GM19438 (cell line): ENCODE measurements around the gene NAALADL2.
"Not testable (repeated sequence)": the region's sequence is repeated elsewhere in the genome, so short reads cannot be mapped to it uniquely, and the experiment has no call there.

ENCODE experiments used
- ATAC-seq: cut with Tn5 transposase; IDR thresholded peaks from one replicate; pipeline ENCODE4 v1.9.1; 2021; ENCODE audit warnings: low read depth; ENCODE audit not compliant: unreplicated experiment

NAALADL2 gene

DNA sequence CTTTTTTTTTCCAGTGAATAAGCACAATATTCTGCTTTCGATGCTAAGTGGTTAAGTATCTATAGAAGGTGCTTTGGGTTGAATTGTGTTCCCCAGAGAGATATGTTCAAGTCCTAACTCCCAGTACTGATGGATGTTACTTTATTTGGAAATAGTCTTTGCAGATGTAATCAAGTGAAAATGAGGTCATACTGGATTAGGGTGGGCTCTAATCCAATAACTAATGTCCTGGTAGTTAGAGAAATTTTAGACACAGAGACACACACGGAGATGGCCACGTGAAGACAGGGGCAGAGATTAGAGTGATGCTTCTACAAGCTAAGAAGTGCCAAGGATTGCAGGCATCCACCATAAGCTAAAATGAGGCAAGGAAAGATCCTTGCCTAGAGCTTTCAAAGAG is 662.3 kb downstream of the NAALADL2 start:
- no peak for ATAC-seq

DNA sequence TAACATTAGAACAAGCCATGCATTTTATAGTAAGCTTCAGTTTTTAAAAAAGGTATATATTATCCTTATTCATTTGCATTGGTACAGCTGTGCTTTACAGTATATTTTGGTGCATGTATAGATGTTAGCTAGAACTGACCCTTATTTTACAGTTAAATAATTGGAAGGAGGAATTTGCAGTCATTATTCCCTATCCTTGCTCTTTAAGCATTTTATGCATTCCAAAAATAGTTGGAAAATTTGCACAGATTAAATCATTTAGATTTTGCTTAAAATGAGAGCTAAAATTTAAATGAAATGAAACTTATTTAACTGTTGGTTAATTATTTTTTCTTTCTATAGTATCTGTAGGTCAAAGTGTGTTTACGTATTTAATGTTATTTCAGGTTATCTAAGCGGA is 667.1 kb downstream of the NAALADL2 start:
- ATAC-seq = no peak

DNA sequence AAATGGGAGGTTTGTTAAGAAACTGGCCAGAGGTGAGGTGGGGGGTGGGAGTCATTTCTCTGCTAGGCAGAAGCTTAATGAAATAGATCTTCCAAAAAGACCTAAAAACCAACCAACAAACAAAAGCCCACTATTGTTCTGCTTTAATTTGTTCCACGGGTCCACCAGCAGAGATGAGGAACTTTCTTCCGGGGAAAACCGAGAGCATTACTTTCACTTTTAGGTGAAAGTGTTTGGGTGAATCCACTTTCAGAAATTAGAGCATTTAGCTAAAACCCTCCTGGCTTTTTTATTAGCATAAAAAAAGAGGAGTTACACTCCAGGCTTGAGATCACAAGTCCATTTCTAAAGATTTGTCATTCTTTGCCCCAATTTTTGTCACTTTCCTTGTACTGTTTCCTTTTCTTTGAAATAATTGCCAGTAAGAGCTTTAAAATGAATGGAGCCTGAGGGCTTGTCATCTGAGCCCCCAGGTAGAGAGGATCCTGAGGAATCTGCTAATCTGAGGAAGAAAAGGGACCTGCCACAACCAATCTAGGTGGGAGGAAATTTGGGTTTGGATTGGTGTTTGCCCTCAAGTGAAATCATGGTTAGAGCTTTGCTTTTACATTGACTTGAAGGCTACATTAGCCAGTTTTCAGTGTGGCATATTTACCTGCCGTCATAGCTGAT is 667.6 kb downstream of the NAALADL2 start:
- no peak for ATAC-seq

DNA sequence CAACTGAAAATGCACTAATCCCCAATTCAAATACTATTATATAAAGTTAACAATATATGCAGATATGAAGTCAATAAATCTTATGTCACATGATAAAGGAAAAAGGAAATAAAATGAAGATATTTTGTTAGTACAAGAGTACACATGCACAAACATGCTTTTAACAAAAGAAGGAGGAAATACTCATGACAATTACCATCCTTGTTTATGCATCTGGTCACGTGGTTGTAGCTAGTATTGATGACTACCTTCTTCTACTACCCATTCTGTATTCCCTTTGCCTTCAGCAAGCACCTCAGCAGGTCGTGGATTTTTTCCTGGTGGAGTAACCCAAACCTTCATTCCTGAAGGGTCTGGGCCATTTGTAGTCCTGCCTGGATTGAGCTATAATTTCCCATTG is 669.6 kb downstream of the NAALADL2 start:
- not testable (repeated sequence) for ATAC-seq

DNA sequence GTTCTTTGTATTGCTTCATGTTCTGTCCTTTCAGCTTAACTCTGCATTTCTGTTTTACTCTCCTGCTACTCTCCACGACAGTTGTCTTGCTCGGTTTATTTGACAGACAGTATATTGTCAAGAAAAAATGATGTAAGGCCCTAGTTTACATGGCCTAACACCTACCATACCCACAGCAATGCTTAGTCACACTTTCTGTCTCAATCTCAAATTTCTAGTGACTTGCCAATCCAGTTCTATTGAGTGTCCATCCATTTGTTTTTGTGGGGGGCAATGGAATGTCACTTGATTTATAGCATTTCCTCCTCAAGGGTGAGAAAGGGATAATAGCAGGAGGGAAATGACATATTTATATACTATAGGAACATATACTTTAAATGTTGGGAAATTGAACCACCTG is 676.2 kb downstream of the NAALADL2 start:
- no peak for ATAC-seq

DNA sequence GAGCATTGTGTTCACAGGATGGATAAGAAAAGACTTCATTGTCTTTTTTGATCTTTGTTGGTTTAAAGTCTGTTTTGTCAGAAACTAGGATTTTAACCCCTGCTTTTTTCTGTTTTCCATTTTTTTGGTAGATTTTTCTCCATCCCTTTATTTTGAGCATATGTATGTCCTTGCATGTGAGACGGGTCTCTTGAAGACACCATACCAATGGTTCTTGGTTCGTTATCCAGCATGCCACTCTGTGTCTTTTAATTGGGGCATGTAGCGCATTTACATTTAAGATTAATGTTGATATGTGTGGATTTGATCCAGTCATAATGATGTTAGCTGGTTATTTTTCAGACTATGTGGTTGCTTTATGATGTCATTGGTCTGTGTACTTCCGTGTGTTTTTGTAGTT is 687.0 kb downstream of the NAALADL2 start:
- no peak for ATAC-seq

DNA sequence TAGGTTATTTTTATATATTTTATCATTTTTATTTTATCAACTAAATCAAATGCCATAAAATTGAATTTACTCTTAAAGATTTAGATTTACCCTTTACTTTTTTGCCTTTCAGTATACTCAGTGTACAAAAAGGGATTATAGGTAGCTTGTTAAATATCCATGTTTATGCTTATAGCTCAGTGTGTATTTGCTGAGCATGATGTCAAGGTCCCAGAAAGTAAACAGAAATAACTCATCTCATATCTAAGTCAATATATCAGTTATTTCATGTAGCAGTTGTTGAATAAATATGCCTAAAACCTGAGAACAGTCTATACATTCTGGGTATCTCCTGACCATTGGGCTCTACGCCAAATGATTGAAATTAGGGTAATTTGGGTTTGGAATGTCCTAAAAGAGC is 693.8 kb downstream of the NAALADL2 start:
- ATAC-seq = no peak

DNA sequence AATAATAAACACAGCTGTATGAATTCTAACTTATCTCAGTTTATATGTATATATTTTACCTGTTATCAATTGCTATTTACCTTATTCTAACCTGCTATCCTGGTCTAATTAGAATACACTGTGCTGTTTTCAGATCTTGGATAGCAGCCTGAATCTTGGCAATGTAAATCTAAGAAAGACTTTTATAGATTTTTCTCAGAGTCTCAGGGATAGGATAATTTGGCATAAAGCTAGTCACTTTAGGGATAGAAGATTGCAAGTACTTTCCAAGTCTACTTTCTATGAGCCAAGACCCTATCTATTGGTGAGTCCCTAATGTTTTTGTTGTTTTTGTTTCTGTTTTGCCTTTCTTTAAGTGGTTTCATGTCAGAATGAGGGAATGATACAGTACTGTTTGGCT is 695.7 kb downstream of the NAALADL2 start:
- ATAC-seq = no peak

DNA sequence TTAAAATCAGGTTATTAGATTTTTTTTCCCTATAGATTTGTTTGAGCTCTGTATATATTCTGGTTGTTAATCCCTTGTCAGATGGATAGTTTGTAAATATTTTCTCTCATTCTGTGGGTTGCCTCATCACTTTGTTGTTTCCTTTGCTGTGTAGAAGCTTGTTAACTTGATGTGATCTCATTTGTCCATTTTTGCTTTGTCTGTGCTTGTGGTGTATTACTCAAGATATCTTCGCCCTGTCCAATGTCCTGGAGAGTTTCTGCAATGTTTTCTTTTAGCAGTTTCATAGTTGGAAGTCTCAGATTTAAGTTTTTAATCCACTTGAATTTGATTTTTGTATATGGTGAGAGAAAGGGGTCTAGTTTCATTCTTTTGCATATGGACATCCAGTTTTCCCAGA is 699.1 kb downstream of the NAALADL2 start:
- ATAC-seq = no peak

DNA sequence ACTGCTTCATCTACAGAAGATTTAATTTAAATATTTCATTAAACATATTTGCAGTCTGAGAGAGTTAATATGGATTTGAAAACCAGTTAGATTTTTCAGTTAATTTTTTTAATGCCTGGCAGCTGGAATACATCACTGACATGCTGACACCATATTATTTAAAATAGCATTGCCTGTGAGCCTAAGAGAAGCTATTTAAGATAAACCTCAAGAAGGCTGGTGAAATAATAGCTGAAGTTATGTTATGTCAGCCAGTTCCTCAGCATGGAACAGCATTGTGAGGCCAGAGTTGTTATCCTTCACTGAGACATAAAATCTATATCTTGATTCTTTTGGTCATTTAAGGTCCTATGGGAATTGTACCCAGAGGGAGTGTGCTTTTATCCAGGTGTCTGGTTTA is 705.2 kb downstream of the NAALADL2 start:
- no peak for ATAC-seq

DNA sequence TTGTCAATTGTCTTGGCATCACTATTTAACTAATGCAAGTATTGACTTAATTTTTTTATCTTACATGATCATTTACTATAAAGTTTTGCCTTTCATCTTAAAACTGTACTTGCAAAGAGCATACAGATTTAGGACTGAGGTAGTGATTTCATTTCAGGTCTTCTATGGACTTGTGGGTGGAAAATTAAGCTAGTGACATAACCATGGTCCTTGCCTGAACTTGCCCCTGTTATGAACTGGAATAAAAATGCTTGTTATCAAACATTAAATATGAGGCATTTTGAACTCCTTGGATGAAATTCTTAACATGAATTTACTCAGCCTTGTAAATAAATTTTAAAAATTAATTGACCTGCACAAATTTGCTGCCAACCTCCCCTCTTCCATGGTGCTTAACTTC is 712.0 kb downstream of the NAALADL2 start:
- ATAC-seq = no peak

DNA sequence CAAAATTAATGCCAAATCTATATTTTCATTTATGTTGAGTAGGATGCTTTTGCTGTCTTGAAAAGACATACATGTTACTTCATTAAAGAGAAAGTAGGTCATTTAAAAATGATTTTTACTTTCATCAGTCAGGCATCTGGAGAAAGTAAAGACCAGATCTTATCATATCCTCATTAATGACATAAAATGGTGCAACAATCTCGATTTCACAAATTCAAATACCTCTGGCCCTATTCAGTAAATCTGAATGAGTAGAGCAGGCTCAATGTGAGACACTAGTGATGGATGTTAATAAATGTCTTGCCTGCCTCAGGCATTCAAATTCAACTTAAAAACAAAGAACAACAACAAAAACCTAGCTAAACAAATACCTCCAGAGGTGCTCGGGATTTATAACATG is 714.1 kb downstream of the NAALADL2 start:
- no peak for ATAC-seq

DNA sequence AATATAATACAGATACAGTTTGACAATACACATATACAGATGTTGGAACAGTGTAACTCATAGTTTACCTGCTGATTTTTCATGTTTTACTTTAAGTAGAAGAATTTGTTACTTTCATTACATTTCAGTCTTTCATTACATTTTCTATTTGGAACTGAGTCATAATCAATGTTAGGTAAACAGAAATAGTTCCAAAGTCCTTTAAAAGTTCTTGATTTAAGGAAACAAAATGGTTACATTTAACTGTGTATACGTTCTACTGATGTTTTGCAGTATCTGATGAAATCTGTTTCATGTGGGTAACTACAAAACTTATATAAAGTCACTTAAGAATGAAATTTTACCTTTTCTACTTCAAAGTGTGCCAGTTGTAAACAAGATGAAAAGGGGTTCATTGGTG is 721.2 kb downstream of the NAALADL2 start:
- ATAC-seq = no peak

DNA sequence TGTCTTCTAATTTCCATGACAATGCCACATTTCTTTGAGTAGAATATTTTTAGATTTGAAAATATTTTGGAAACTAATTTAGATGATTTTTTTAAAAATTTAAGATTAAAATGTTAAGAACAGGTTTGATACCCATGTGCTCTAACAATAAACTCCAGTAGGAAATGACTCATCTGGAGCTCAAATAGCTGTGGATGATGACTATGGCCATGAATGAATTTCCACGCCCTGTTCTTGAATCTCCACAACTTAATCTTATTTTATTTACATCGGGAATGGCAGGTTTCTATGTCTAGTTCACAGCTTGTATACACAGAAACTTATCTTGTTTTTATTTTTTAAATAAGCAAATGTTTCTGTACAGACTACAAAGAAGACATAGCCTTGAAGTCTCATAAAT is 726.8 kb downstream of the NAALADL2 start:
- ATAC-seq = no peak

DNA sequence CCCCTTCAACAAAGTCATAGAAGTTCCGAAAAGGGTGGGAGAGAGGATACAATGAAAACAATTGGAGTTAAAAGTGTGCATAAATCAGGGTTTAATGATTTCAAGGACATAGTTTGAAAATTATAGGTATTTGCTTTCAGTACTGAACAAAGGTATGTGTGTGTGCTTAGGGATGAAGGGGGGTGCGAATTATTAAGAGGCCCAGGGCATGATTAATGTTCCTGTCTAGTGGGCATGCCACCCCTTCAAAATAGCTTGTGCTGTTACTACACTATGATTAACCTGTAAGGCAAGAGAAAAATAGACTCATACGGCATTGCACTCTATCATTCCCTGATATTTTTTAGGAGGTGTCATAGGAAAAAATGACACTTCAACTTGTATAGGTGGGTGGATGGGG is 731.6 kb downstream of the NAALADL2 start:
- ATAC-seq = no peak

DNA sequence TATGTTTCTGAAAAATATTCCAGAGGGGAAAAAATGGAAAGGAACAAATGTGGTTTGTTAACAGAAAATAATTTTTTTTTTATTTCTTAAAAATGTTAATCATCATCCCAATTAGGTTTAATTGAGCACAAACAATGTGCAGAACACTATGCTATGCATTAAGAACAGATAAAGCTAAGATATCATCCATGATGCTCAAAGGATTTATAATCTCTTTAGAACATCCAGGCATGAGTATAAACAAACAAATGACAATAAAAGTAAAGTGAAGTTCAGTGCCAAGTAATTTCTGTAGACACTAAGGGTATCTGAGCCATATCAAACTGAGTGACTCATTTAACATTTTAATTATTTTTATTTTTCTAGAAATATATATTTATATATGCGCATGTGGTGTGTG is 732.2 kb downstream of the NAALADL2 start:
- no peak for ATAC-seq

DNA sequence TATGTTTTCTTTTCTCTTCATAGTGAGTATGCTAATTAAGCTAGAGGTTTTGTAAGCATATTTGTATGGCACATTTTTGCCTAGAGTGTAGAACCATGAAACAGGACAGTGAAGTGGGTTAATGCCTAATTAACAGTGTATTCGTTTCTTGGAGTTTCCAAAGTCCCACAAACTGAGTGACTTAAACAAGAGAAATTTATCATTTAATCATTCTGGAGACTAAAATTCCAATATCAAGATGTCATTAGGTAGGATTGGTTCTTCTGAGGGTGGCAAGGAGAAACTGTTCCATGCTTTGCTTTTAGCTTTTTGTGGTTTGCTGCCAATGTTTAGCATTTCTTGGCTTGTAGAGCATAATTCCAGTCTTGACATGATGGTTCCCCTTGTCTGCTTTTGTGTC is 734.2 kb downstream of the NAALADL2 start:
- ATAC-seq = no peak

DNA sequence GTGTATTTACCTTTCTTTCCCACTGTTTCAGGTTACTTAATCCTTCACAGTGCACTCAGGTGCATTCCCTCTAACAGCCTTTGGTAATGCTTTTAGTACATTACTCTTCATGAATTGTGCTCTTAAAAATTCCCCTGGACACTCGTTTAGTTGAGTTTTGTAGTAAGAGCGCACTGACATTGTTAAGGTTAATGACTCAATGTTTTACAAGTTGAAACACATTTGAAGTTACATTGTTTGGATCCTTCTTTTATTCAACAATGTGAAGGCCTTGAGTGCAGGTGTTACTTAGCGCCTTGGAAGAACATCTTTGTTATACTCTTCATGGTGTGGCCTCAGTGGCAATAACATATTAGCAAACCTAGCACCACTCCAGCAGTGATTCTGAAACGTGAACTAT is 739.6 kb downstream of the NAALADL2 start:
- no peak for ATAC-seq

DNA sequence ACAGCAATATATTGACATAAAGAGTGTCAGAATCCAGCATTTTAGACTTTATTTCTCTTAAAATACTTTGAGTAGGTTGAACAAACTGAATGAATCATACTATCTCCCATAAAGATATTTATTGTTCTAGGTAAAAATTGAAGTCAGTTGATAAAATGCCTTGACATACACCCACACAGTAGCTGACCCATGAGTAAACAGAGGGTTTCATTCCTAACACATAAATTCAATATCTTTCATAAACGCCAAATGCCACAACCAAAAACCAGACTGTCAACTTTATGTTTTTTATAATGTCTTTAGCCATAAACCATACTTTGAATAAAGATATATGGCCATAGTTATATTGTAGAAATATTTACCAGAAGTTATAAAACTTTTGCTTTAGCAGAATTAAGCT is 742.4 kb downstream of the NAALADL2 start:
- ATAC-seq = no peak

DNA sequence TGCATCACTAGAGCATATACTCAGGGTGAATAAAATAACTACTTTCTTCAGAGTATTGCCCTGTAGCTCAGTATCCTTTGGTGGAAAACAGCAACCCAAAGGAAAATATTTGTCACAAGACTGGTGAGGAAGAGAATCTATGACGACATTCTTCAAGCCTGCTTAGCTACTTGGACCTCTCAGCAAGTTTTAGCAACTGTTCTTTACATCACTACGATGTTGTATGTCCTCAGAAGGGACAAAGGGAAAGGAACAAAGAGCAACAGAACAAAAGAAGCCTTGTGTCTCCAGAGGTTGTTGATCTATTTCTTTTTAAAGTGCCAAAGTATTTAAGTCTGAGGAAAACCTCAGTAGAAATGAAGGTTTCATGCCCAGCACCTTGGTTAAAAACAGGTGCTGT is 746.7 kb downstream of the NAALADL2 start:
- no peak for ATAC-seq

DNA sequence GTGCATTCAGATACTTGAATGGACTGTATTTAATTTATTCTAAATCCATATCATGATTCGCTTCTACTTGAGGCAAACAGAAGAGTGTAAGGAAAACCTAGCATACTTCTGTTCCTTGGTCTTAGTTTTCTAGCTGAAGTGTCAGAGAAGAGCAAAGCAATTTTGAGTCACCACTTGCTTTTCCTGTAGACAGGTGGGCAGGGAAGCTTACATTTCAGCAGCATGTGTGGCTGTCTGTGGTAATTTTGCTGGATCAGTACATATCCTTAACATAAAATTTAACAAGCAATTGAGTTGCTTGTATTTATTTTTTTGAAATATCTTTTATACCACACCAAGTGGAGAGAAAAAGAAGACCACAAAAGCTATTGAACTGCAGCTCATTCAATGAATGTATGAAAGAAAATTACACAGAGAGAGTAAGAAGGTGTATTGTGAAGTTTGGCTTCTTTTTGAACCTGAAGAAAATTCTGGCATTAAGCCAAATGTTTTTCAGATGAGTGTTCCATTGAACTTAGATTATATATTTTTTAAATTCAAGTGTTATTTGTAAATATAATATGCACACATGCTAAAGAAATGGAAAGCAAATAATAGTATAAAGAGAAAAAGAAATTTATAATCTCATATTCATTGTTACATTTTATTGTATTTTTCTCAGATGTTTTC is 747.6 kb downstream of the NAALADL2 start:
- ATAC-seq = no peak

DNA sequence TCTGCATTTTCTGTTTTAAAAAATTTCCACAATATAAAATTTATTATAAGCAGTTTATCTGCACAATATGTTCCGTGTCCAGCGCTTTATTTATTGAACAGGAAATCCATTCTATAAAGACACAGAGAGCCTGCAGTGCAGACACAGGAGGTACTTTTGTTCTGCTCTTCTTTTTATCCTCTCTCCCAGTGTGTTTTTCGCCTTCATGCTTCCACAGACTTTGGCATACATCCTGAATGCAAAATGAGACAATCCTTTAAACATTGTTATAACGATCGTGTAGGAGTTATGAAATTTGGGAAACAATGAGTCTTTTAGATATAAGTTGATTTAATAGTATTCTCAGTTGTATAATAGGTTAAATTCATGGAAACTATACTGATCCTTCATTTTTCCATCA is 749.2 kb downstream of the NAALADL2 start:
- no peak for ATAC-seq

DNA sequence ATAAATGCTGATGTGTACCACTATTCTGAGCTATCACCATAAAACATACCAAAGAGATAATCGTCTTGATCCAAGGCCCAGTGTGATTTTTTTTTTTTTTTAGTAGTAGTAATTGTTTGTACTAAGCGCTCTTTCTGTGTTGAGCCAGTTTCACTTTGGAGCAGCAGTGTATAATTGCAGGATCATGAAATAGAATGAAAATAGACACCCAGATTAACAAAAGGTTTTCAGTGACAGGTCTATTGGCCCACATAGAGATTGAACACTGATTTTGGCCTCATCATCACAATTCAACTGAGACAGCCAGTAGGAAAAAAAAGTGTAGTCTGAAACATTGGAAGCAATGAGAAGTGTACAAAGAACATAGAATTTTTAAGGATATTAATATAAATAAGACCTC is 749.8 kb downstream of the NAALADL2 start:
- ATAC-seq = no peak
